SHP77 treated with DMSO at 0.1 percent for 48 hours (cell line): Measurements from ENCODE around the gene ANKS1B.

Experiments
- DNase-seq: peaks from one replicate; lab custom pipeline; 2025; lab: John Stamatoyannopoulos, UW

Gene ANKS1B

GRCh38 chr12:99567072-99567471 lies 417.7 kb downstream of the ANKS1B start:
- DNase-seq: no peak

GRCh38 chr12:99558109-99558508 lies 426.6 kb downstream of the ANKS1B start:
- no peak for DNase-seq

GRCh38 chr12:99553461-99553860 lies 431.3 kb downstream of the ANKS1B start:
- peak; percentile 2 for DNase-seq

GRCh38 chr12:99552022-99552421 lies 432.7 kb downstream of the ANKS1B start:
- DNase-seq: no peak

- DNase-seq: no peak
Measured at GRCh38 chr12:99549651-99550050, 435.1 kb downstream of the ANKS1B start.

GRCh38 chr12:99549196-99549595 lies 435.5 kb downstream of the ANKS1B start:
- no peak for DNase-seq

- no peak for DNase-seq
Measured at GRCh38 chr12:99544457-99544856, 440.3 kb downstream of the ANKS1B start.

- DNase-seq: no peak
Measured at GRCh38 chr12:99529966-99530365, 454.8 kb downstream of the ANKS1B start.

- DNase-seq: no peak
Measured at GRCh38 chr12:99528478-99528877, 456.3 kb downstream of the ANKS1B start.

- DNase-seq: no peak
Measured at GRCh38 chr12:99523853-99524252, 460.9 kb downstream of the ANKS1B start.

- no peak for DNase-seq
Measured at GRCh38 chr12:99522456-99522855, 462.3 kb downstream of the ANKS1B start.

- DNase-seq: no peak
Measured at GRCh38 chr12:99521664-99522063, 463.1 kb downstream of the ANKS1B start.

- no peak for DNase-seq
Measured at GRCh38 chr12:99513066-99513465, 471.7 kb downstream of the ANKS1B start.

- no peak for DNase-seq
Measured at GRCh38 chr12:99505805-99506204, 478.9 kb downstream of the ANKS1B start.

GRCh38 chr12:99498756-99499155 lies 486.0 kb downstream of the ANKS1B start:
- DNase-seq: no peak

GRCh38 chr12:99495799-99496198 lies 488.9 kb downstream of the ANKS1B start:
- DNase-seq: no peak

- no peak for DNase-seq
Measured at GRCh38 chr12:99493197-99493596, 491.5 kb downstream of the ANKS1B start.

- no peak for DNase-seq
Measured at GRCh38 chr12:99486277-99486676, 498.5 kb downstream of the ANKS1B start.

GRCh38 chr12:99479149-99479548 lies 505.6 kb downstream of the ANKS1B start:
- no peak for DNase-seq

- peak; percentile 12 for DNase-seq
Measured at GRCh38 chr12:99476956-99477355, 507.8 kb downstream of the ANKS1B start.

- DNase-seq: no peak
Measured at GRCh38 chr12:99455350-99456035, 529.2 kb downstream of the ANKS1B start.

- DNase-seq: no peak
Measured at GRCh38 chr12:99454539-99455172, 530.1 kb downstream of the ANKS1B start.

GRCh38 chr12:99453836-99454538 lies 530.7 kb downstream of the ANKS1B start:
- no peak for DNase-seq
